Keratinocyte (primary cell): ENCODE results near the gene DENND2C.

Source experiments
- CTCF ChIP-seq, 3 experiments: IDR thresholded peaks in 1 of 3; conservative IDR thresholded peaks in 1 of 3; optimal IDR thresholded peaks in 1 of 3; 2 replicates in 2 of 3; 3 replicates in 1 of 3; pipeline versions ENCODE3 to v1.5.1; 2011; ENCODE audit warnings: low read length in 3 of 3, mild to moderate bottlenecking in 3 of 3, moderate library complexity in 2 of 3, control low read depth in 1 of 3, inconsistent platforms in 1 of 3; ENCODE audit not compliant: insufficient read depth in 2 of 3; ENCODE audit errors: extremely low read depth in 1 of 3
- EZH2 ChIP-seq: IDR thresholded peaks from one replicate; pipeline ENCODE4 v1.6.1; 2012; ENCODE audit warnings: inconsistent platforms, mild to moderate bottlenecking, low read length, moderate library complexity

- no peak for TF ChIP-seq CTCF (optimal IDR thresholded peaks at IDR 0.05 in 1 of 3, IDR thresholded peaks at IDR 0.05 in 1 of 3, conservative IDR thresholded peaks at IDR 0.05 in 1 of 3; ENCODE audit: extremely low read depth in 1 of 3, insufficient read depth in 2 of 3, low read length in 3 of 3)
- TF ChIP-seq EZH2: no peak
Measured at GRCh38 chr1:114586513-114587047, 83.3 kb downstream of the DENND2C start.
